Measurements from ENCODE around the gene PTCH1. TPM values are rescaled to one million over a fixed set of nuclear protein-coding genes. Genes with fewer than 3 reads are reported as not detected.

PTCH1 gene
- total RNA-seq, 1 experiment from 2014 or later = 7.6 TPM

DNA sequence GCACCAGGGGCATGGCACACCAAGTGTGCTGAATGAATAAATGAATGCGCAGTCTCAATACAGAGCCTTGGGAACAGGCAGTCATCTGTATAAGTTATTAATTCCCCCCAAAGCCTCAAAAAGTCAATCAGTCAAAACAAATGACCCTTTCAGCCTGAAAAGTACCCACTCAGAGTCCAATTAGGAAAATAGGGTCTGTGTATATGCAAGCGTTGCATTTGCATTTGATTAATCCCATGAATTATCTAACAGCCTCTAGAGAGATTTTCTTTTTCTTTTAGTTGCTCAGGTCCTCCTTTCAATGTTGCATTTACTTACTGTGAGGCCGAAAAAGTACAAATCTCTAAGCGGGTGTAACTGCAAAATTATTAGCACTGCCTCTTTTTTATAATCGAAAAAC is 23.4 kb downstream of the PTCH1 start:
- Mint-ChIP-seq H3K4me3 (ENCODE audit: low read depth, unreplicated experiment) (no peak overlapping the region), H3K36me3 (ENCODE audit: insufficient read depth, unreplicated experiment) (peaks cover 3% of the 10 kb centered on the region), H3K27me3 (ENCODE audit: unreplicated experiment) (no peaks in the 10 kb centered on the region), H3K4me1 (ENCODE audit: low read depth, unreplicated experiment) (no peaks in the 10 kb centered on the region), H3K9me3 (ENCODE audit: low read depth, unreplicated experiment) (no peaks in the 10 kb centered on the region), H3K27ac (ENCODE audit: unreplicated experiment) (no peak overlapping the region)
- CTCF ChIA-PET = no interaction called here
- no TSS peak for BruUV-seq (replicated peaks)
- intact Hi-C loops (cut with micrococcal nuclease; ENCODE audit: unreplicated experiment) = no loop called here
- DNase-seq = no peak
- TF ChIP-seq, protein P1, sequence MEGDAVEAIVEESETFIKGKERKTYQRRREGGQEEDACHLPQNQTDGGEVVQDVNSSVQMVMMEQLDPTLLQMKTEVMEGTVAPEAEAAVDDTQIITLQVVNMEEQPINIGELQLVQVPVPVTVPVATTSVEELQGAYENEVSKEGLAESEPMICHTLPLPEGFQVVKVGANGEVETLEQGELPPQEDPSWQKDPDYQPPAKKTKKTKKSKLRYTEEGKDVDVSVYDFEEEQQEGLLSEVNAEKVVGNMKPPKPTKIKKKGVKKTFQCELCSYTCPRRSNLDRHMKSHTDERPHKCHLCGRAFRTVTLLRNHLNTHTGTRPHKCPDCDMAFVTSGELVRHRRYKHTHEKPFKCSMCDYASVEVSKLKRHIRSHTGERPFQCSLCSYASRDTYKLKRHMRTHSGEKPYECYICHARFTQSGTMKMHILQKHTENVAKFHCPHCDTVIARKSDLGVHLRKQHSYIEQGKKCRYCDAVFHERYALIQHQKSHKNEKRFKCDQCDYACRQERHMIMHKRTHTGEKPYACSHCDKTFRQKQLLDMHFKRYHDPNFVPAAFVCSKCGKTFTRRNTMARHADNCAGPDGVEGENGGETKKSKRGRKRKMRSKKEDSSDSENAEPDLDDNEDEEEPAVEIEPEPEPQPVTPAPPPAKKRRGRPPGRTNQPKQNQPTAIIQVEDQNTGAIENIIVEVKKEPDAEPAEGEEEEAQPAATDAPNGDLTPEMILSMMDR (IDR thresholded peaks at IDR 0.05; ENCODE audit: unreplicated experiment) = no peak

GRCh38 chr9:95491543-95492320 is 25.0 kb downstream of the PTCH1 start:
- TF ChIP-seq, protein P1 (IDR thresholded peaks at IDR 0.05; ENCODE audit: unreplicated experiment) = no peak
- no TSS peak for BruUV-seq (replicated peaks)
- no peak for DNase-seq
- Mint-ChIP-seq H3K4me1 (ENCODE audit: low read depth, unreplicated experiment) (no peaks in the 10 kb centered on the region), H3K4me3 (ENCODE audit: low read depth, unreplicated experiment) (no peak overlapping the region), H3K9me3 (ENCODE audit: low read depth, unreplicated experiment) (no peaks in the 10 kb centered on the region), H3K36me3 (ENCODE audit: insufficient read depth, unreplicated experiment) (peaks cover 3% of the 10 kb centered on the region), H3K27ac (ENCODE audit: unreplicated experiment) (no peak overlapping the region), H3K27me3 (ENCODE audit: unreplicated experiment) (no peaks in the 10 kb centered on the region)
- CTCF ChIA-PET = no interaction called here
- intact Hi-C loops (cut with micrococcal nuclease; ENCODE audit: unreplicated experiment) = no loop called here

GRCh38 chr9:95488954-95489353 is 27.8 kb downstream of the PTCH1 start:
- intact Hi-C loops (cut with micrococcal nuclease; ENCODE audit: unreplicated experiment) = no loop called here
- TF ChIP-seq, protein P1 (IDR thresholded peaks at IDR 0.05; ENCODE audit: unreplicated experiment) = no peak
- H3K27ac Mint-ChIP-seq (ENCODE audit: unreplicated experiment) = no peak overlapping the region
- no TSS peak for BruUV-seq (replicated peaks)
- CTCF ChIA-PET = no interaction called here
- DNase-seq = no peak
- H3K4me3 Mint-ChIP-seq (ENCODE audit: low read depth, unreplicated experiment) = no peak overlapping the region
- no peaks in the 10 kb centered on the region for H3K4me1 Mint-ChIP-seq (ENCODE audit: low read depth, unreplicated experiment)
- H3K9me3 Mint-ChIP-seq (ENCODE audit: low read depth, unreplicated experiment) = no peaks in the 10 kb centered on the region
- H3K27me3 Mint-ChIP-seq (ENCODE audit: unreplicated experiment) = no peaks in the 10 kb centered on the region
- H3K36me3 Mint-ChIP-seq (ENCODE audit: insufficient read depth, unreplicated experiment) = no peaks in the 10 kb centered on the region

DNA sequence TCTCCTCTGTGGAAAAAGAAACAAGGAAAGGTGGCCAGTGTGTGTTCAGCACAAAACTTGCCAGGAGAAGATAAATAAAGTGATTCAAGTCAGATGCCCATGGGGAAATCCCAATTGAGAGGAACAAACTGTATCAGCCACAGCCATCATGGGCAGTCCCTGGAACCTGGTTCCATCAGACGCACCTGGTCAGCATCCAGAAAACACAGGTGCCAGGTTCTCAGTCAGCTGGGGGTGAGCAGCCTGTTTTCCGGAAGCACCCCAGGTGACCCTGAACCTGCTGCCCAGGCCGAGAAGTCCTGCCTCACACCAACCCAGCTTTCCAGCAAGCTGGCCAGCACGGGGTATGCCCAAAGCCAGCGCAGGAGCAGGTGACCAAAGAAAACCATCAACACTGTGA is 30.5 kb downstream of the PTCH1 start:
- Mint-ChIP-seq H3K4me1 (ENCODE audit: low read depth, unreplicated experiment) (no peaks in the 10 kb centered on the region), H3K9me3 (ENCODE audit: low read depth, unreplicated experiment) (no peaks in the 10 kb centered on the region), H3K27me3 (ENCODE audit: unreplicated experiment) (no peaks in the 10 kb centered on the region), H3K36me3 (ENCODE audit: insufficient read depth, unreplicated experiment) (no peaks in the 10 kb centered on the region), H3K27ac (ENCODE audit: unreplicated experiment) (no peak overlapping the region), H3K4me3 (ENCODE audit: low read depth, unreplicated experiment) (no peak overlapping the region)
- CTCF ChIA-PET = no interaction called here
- no TSS peak for BruUV-seq (replicated peaks)
- TF ChIP-seq, protein P1 (IDR thresholded peaks at IDR 0.05; ENCODE audit: unreplicated experiment) = no peak
- intact Hi-C loops (cut with micrococcal nuclease; ENCODE audit: unreplicated experiment) = no loop called here
- peak; percentile 4 for DNase-seq
